WTC11 (cell line): ENCODE measurements around the gene ZSWIM4. TPM values are rescaled to one million over a fixed set of nuclear protein-coding genes. Genes with fewer than 3 reads are reported as not detected.

ENCODE experiments used
- ATAC-seq: fragments of 200-7000 bp; cut with Tn5 transposase; 2 replicates; pipeline ENCODE4 v1.10.0; 2021; ENCODE audit warnings: mild to moderate bottlenecking, moderate library complexity
- CTCF ChIA-PET: fragments of 300-600 bp; sonication (Branson Sonifier 250); formaldehyde crosslinking; loops from one replicate; lab custom pipeline; 2021; ENCODE audit warnings: antibody characterized with exemption; lab: Charles Lee
- POLR2A ChIA-PET: fragments of 350-600 bp; sonication (Branson Sonifier 250); formaldehyde crosslinking; loops from one replicate; lab custom pipeline; 2021; ENCODE audit warnings: antibody characterized with exemption; lab: Charles Lee
- DNase-seq: peaks from one replicate; pipeline ENCODE4 v3.0.0; 2021; ENCODE audit warnings: low spot score
- H3K27ac Mint-ChIP-seq: 2 replicates; pipeline ENCODE4 v1.8.0; 2021; ENCODE audit warnings: mixed read lengths
- H3K27me3 Mint-ChIP-seq: 2 replicates; pipeline ENCODE4 v1.8.0; 2021; ENCODE audit warnings: low read depth, mild to moderate bottlenecking, moderate library complexity, mixed read lengths
- H3K36me3 Mint-ChIP-seq: 2 replicates; pipeline ENCODE4 v1.8.0; 2021; ENCODE audit warnings: mixed read lengths
- H3K4me1 Mint-ChIP-seq: 2 replicates; pipeline ENCODE4 v1.8.0; 2022; ENCODE audit warnings: mixed read lengths
- H3K4me3 Mint-ChIP-seq: 2 replicates; pipeline ENCODE4 v1.8.0; 2021; ENCODE audit warnings: mild to moderate bottlenecking, moderate library complexity, mixed read lengths
- H3K9me3 Mint-ChIP-seq: 2 replicates; pipeline ENCODE4 v1.8.0; 2021; ENCODE audit warnings: mixed read lengths
- ATF6 ChIP-seq: sonication (generic); formaldehyde crosslinking; IDR thresholded peaks from 2 replicates; pipeline ENCODE4 v1.8.1; 2023; ENCODE audit warnings: mild to moderate bottlenecking, missing genetic modification reagents
- CREB1 ChIP-seq: sonication (generic); formaldehyde crosslinking; IDR thresholded peaks from 2 replicates; pipeline ENCODE4 v1.8.0; 2023; ENCODE audit warnings: mild to moderate bottlenecking, missing genetic modification reagents
- CREM ChIP-seq: sonication (generic); formaldehyde crosslinking; IDR thresholded peaks from 2 replicates; pipeline ENCODE4 v1.8.1; 2022; ENCODE audit warnings: mild to moderate bottlenecking, missing genetic modification reagents, moderate library complexity
- CTCF ChIP-seq: fragments of 200-600 bp; IDR thresholded peaks from 2 replicates; pipeline ENCODE4 v1.8.0; 2022; ENCODE audit warnings: antibody characterized with exemption
- FOXK1 ChIP-seq: sonication (generic); formaldehyde crosslinking; IDR thresholded peaks from 2 replicates; pipeline ENCODE4 v1.8.0; 2022; ENCODE audit warnings: mild to moderate bottlenecking, moderate library complexity, missing genetic modification reagents
- HMGXB4 ChIP-seq: sonication (generic); formaldehyde crosslinking; IDR thresholded peaks from 2 replicates; pipeline ENCODE4 v1.8.1; 2023; ENCODE audit warnings: mild to moderate bottlenecking, moderate library complexity, missing genetic modification reagents
- JUN ChIP-seq: sonication (generic); formaldehyde crosslinking; IDR thresholded peaks from 2 replicates; pipeline ENCODE4 v1.8.0; 2023; ENCODE audit warnings: mild to moderate bottlenecking, missing genetic modification reagents
- SMAD4 ChIP-seq: sonication (generic); formaldehyde crosslinking; IDR thresholded peaks from 2 replicates; pipeline ENCODE4 v1.8.0; 2022; ENCODE audit warnings: mild to moderate bottlenecking, missing genetic modification reagents
- ZNF138 ChIP-seq: sonication (generic); formaldehyde crosslinking; conservative IDR thresholded peaks from 2 replicates; pipeline ENCODE4 v1.8.1; 2022; ENCODE audit warnings: mild to moderate bottlenecking, moderate library complexity, missing genetic modification reagents
- ZNF232 ChIP-seq: sonication (generic); formaldehyde crosslinking; IDR thresholded peaks from 2 replicates; pipeline ENCODE4 v1.8.0; 2022; ENCODE audit warnings: mild to moderate bottlenecking, missing genetic modification reagents
- ZNF263 ChIP-seq: sonication (generic); formaldehyde crosslinking; IDR thresholded peaks from 2 replicates; pipeline ENCODE4 v1.8.1; 2022; ENCODE audit warnings: low read depth, mild to moderate bottlenecking, moderate library complexity, missing genetic modification reagents
- ZNF532 ChIP-seq: fragments of 250-450 bp; sonication (Bioruptor Pico); IDR thresholded peaks from 2 replicates; pipeline ENCODE4 v1.9.0; 2021; ENCODE audit warnings: mild to moderate bottlenecking, borderline replicate concordance
- total RNA-seq: library from RNA; stranded (reverse); gene quantifications from 3 replicates; pipeline ENCODE4 v1.2.3, GENCODE V29; 2021

The ZSWIM4 gene
- total RNA-seq, 1 experiment from 2014 or later, result 33.4 TPM

GRCh38 chr19:13839938-13840304 lies 44.7 kb downstream of the ZSWIM4 start:
- Mint-ChIP-seq H3K9me3 (no peaks in the 10 kb centered on the region), H3K4me3 (no peak overlapping the region), H3K27ac (no peak overlapping the region), H3K36me3 (no peaks in the 10 kb centered on the region), H3K27me3 (no peaks in the 10 kb centered on the region), H3K4me1 (peaks cover 30% of the 10 kb centered on the region)
- CTCF ChIA-PET, result interaction anchor here (0.7 to 1.6 kb wide), 6 partner anchors 15 to 219 kb away, joined by 3 to 19 read pairs (median 7); no protein-coding TSS in a partner anchor
- DNase-seq (no peak), ATAC-seq (no peak)
- POLR2A ChIA-PET, result interaction anchor here (0.5 kb wide), 1 partner anchor 18 kb away, joined by 3 read pairs; no protein-coding TSS in a partner anchor
- no peak for TF ChIP-seq SMAD4 (CRISPR knock-in tag)
- TF ChIP-seq HMGXB4 (CRISPR knock-in tag), result no peak
- TF ChIP-seq CREM (CRISPR knock-in tag), result no peak
- no peak for TF ChIP-seq ZNF532 (CRISPR knock-in tag)
- no peak for TF ChIP-seq FOXK1

GRCh38 chr19:13840305-13841085 lies 45.3 kb downstream of the ZSWIM4 start:
- Mint-ChIP-seq H3K9me3 (no peaks in the 10 kb centered on the region), H3K27me3 (no peaks in the 10 kb centered on the region), H3K4me1 (peaks cover 30% of the 10 kb centered on the region), H3K4me3 (no peak overlapping the region), H3K27ac (no peak overlapping the region), H3K36me3 (no peaks in the 10 kb centered on the region)
- ChIA-PET POLR2A (interaction anchor here (0.5 kb wide), 1 partner anchor 18 kb away, joined by 3 read pairs; no protein-coding TSS in a partner anchor), CTCF (interaction anchor here (0.7 to 2.1 kb wide), 7 partner anchors 15 to 241 kb away, joined by 3 to 19 read pairs (median 8); no protein-coding TSS in a partner anchor)
- DNase-seq, result no peak
- no peak for ATAC-seq
- no peak for TF ChIP-seq CREB1 (CRISPR knock-in tag)
- no peak for TF ChIP-seq ZNF138 (CRISPR knock-in tag)
- TF ChIP-seq ZNF532 (CRISPR knock-in tag), result no peak
- TF ChIP-seq JUN (CRISPR knock-in tag), result no peak
- TF ChIP-seq CTCF, result no peak
- no peak for TF ChIP-seq ATF6 (CRISPR knock-in tag)
- no peak for TF ChIP-seq ZNF263 (CRISPR knock-in tag)
- TF ChIP-seq ZNF232 (CRISPR knock-in tag), result no peak
